H1 (cell line): ENCODE data around the gene PRLHR. TPM values are rescaled to one million over a fixed set of nuclear protein-coding genes. Genes with fewer than 3 reads are reported as not detected.
A peak's percentile ranks its signal among the peaks of the same experiment; 100 is the strongest.

Source experiments
- CTCF ChIA-PET: fragments of 300-600 bp; sonication (Branson Sonifier 250); formaldehyde crosslinking; loops from one replicate; lab custom pipeline; 2021; ENCODE audit not compliant: partially characterized antibody; lab: Charles Lee
- POLR2A ChIA-PET: fragments of 300-600 bp; sonication (Branson Sonifier 250); formaldehyde crosslinking; loops from one replicate; lab custom pipeline; 2021; ENCODE audit warnings: inconsistent platforms; ENCODE audit not compliant: partially characterized antibody; lab: Charles Lee
- DNase-seq, 2 experiments: peaks; one replicate each; pipeline versions ENCODE4 v3.0.0 to v3.0.0-alpha.2; 2010 to 2022; ENCODE audit warnings: low spot score in 2 of 2, low read depth in 1 of 2, mixed read lengths in 1 of 2
- FAIRE-seq: peaks from 2 replicates; lab custom pipeline; 2011; peaks lifted over from hg19 to GRCh38; lab: Jason Lieb, UNC
- H2AFZ ChIP-seq: 2 replicates; pipeline ENCODE4 v1.8.1; 2012; ENCODE audit warnings: low read length, inconsistent platforms
- H2AK5ac ChIP-seq: 2 replicates; pipeline ENCODE4 v1.6.1; 2013; ENCODE audit warnings: low read depth, low read length
- H2BK120ac ChIP-seq: replicated peaks from 2 replicates; pipeline ENCODE3; 2013; ENCODE audit warnings: low read depth, low read length, inconsistent platforms
- H2BK12ac ChIP-seq: 2 replicates; pipeline ENCODE4 v1.6.1; 2013; ENCODE audit warnings: low read depth, low read length
- H2BK15ac ChIP-seq: 2 replicates; pipeline ENCODE4 v1.6.1; 2013; ENCODE audit warnings: low read length
- H2BK20ac ChIP-seq: 2 replicates; pipeline ENCODE4 v1.6.1; 2013; ENCODE audit warnings: low read length
- H2BK5ac ChIP-seq: 2 replicates; pipeline ENCODE4 v1.6.1; 2013; ENCODE audit warnings: low read depth, low read length
- H3K14ac ChIP-seq: 2 replicates; pipeline ENCODE4 v1.6.1; 2013; ENCODE audit warnings: inconsistent platforms; ENCODE audit not compliant: insufficient read length
- H3K18ac ChIP-seq: 2 replicates; pipeline ENCODE4 v1.6.1; 2013; ENCODE audit warnings: low read length; ENCODE audit errors: extremely low read depth
- H3K23ac ChIP-seq: 2 replicates; pipeline ENCODE4 v1.6.1; 2013; ENCODE audit warnings: inconsistent platforms; ENCODE audit not compliant: insufficient read length
- H3K23me2 ChIP-seq: 2 replicates; pipeline ENCODE4 v1.6.1; 2013; ENCODE audit warnings: low read depth, low read length
- H3K27ac ChIP-seq: 2 replicates; pipeline ENCODE4 v1.6.1; 2011; ENCODE audit warnings: low read depth, low read length, inconsistent platforms
- H3K27me3 ChIP-seq, 4 experiments: replicated peaks in 1 of 4; 1 replicate in 1 of 4; 2 replicates in 3 of 4; pipeline versions ENCODE4 v1.6.1 to v1.8.1; 2011 to 2013; ENCODE audit warnings: low read length in 3 of 4, mild to moderate bottlenecking in 3 of 4, inconsistent platforms in 2 of 4, mixed read lengths in 2 of 4, moderate library complexity in 1 of 4; ENCODE audit not compliant: control insufficient read depth in 3 of 4, insufficient read depth in 3 of 4; ENCODE audit errors: extremely low read depth in 1 of 4
- H3K36me3 ChIP-seq, 4 experiments: 2 replicates each; pipeline versions ENCODE4 v1.6.1 to v1.8.1; 2011 to 2013; ENCODE audit warnings: mild to moderate bottlenecking in 4 of 4, low read length in 3 of 4, moderate library complexity in 2 of 4, control low read depth in 1 of 4, inconsistent platforms in 1 of 4; ENCODE audit not compliant: insufficient read depth in 4 of 4, control insufficient read depth in 2 of 4
- H3K4ac ChIP-seq: replicated peaks from 2 replicates; pipeline ENCODE3; 2013; ENCODE audit warnings: low read length, low read depth, mixed read lengths, inconsistent platforms; ENCODE audit not compliant: insufficient read length
- H3K4me1 ChIP-seq, 4 experiments: replicated peaks in 1 of 4; 1 replicate in 1 of 4; 2 replicates in 3 of 4; pipeline versions ENCODE4 v1.6.1 to v1.8.1; 2011 to 2013; ENCODE audit warnings: low read length in 3 of 4, inconsistent platforms in 2 of 4, mixed read lengths in 1 of 4; ENCODE audit not compliant: insufficient read depth in 4 of 4, control insufficient read depth in 3 of 4
- H3K4me2 ChIP-seq, 2 experiments: 2 replicates each; pipeline versions ENCODE4 v1.6.1 to v1.8.1; 2011 to 2013; ENCODE audit warnings: low read depth in 2 of 2, low read length in 2 of 2, control low read depth in 1 of 2, inconsistent platforms in 1 of 2, mild to moderate bottlenecking in 1 of 2; ENCODE audit not compliant: insufficient read depth in 1 of 2
- H3K4me3 ChIP-seq, 4 experiments: fragments of 200-600, 300-600 bp in 1 of 4; sonication (generic), shearing (Covaris generic), sonication (Bioruptor Twin) in 1 of 4; 2 replicates each; pipeline versions ENCODE4 v1.5.1 to v1.8.1; 2011 to 2016; ENCODE audit warnings: low read length in 4 of 4, low read depth in 3 of 4, control low read depth in 2 of 4, inconsistent platforms in 2 of 4, mild to moderate bottlenecking in 2 of 4, mixed read lengths in 1 of 4, moderate library complexity in 1 of 4; ENCODE audit not compliant: insufficient read depth in 2 of 4; ENCODE audit errors: extremely low read depth in 1 of 4
- H3K56ac ChIP-seq: replicated peaks from 2 replicates; pipeline ENCODE3; 2013; ENCODE audit warnings: low read depth, mild to moderate bottlenecking, mixed read lengths, low read length, inconsistent platforms; ENCODE audit not compliant: insufficient read length
- H3K79me1 ChIP-seq: 2 replicates; pipeline ENCODE4 v1.6.1; 2013; ENCODE audit warnings: low read depth, low read length, control low read depth
- H3K79me2 ChIP-seq, 2 experiments: 2 replicates each; pipeline versions ENCODE4 v1.6.1 to v1.8.1; 2012 to 2013; ENCODE audit warnings: low read length in 2 of 2, mild to moderate bottlenecking in 2 of 2, inconsistent platforms in 1 of 2; ENCODE audit not compliant: insufficient read depth in 2 of 2, control insufficient read depth in 1 of 2
- H3K9ac ChIP-seq, 4 experiments: replicated peaks in 1 of 4; 1 replicate in 1 of 4; 2 replicates in 3 of 4; pipeline versions ENCODE4 v1.6.1 to v1.8.1; 2011 to 2013; ENCODE audit warnings: low read depth in 3 of 4, low read length in 3 of 4, control low read depth in 2 of 4, mild to moderate bottlenecking in 2 of 4, moderate library complexity in 2 of 4, inconsistent platforms in 1 of 4; ENCODE audit errors: extremely low read depth in 1 of 4
- H3K9me3 ChIP-seq, 2 experiments: 2 replicates each; pipeline versions ENCODE4 v1.6.1 to v1.8.1; 2012 to 2013; ENCODE audit warnings: mild to moderate bottlenecking in 2 of 2, moderate library complexity in 2 of 2, control low read depth in 1 of 2, inconsistent platforms in 1 of 2, low read depth in 1 of 2, low read length in 1 of 2, mixed read lengths in 1 of 2; ENCODE audit not compliant: insufficient read depth in 2 of 2
- H4K20me1 ChIP-seq, 2 experiments: replicated peaks in 1 of 2; 2 replicates each; pipeline versions ENCODE3 to v1.8.1; 2011 to 2013; ENCODE audit warnings: inconsistent platforms in 2 of 2, low read length in 2 of 2, mild to moderate bottlenecking in 1 of 2; ENCODE audit not compliant: insufficient read depth in 2 of 2, control insufficient read depth in 1 of 2
- H4K5ac ChIP-seq: 2 replicates; pipeline ENCODE4 v1.6.1; 2013; ENCODE audit warnings: low read length, low read depth, mixed read lengths, inconsistent platforms; ENCODE audit not compliant: insufficient read length
- H4K8ac ChIP-seq: 2 replicates; pipeline ENCODE4 v1.8.0; 2013; ENCODE audit warnings: mild to moderate bottlenecking, moderate library complexity, low read length, inconsistent platforms; ENCODE audit not compliant: insufficient read depth; ENCODE audit errors: extremely low read depth
- H4K91ac ChIP-seq: replicated peaks from 2 replicates; pipeline ENCODE3; 2013; ENCODE audit warnings: low read length, mixed read lengths, inconsistent platforms; ENCODE audit not compliant: insufficient read length
- ASH2L ChIP-seq: fragments of 200-600, 300-600 bp; sonication (generic); IDR thresholded peaks from one replicate; pipeline ENCODE4 v1.7.1; 2017; ENCODE audit warnings: low read length
- BACH1 ChIP-seq: IDR thresholded peaks from 2 replicates; pipeline ENCODE4 v1.6.1; 2012; ENCODE audit warnings: low read length, improper control_type of control experiment
- CREB1 ChIP-seq: IDR thresholded peaks from 2 replicates; pipeline ENCODE4 v1.6.1; 2012; ENCODE audit warnings: inconsistent platforms
- CTBP2 ChIP-seq: IDR thresholded peaks from 2 replicates; pipeline ENCODE4 v1.7.0; 2011; ENCODE audit warnings: borderline replicate concordance, mild to moderate bottlenecking, moderate library complexity, mixed read lengths, low read length; ENCODE audit not compliant: insufficient read depth, insufficient read length
- FOSL1 ChIP-seq: IDR thresholded peaks from 2 replicates; pipeline ENCODE4 v1.6.1; 2011; ENCODE audit warnings: mild to moderate bottlenecking, low read depth, low read length, moderate library complexity; ENCODE audit not compliant: insufficient read depth
- KDM4A ChIP-seq: IDR thresholded peaks from one replicate; pipeline ENCODE4 v1.7.1; 2012; ENCODE audit warnings: low read depth, mild to moderate bottlenecking, moderate library complexity, low read length, inconsistent platforms; ENCODE audit not compliant: severe bottlenecking
- POLR2AphosphoS5 ChIP-seq: IDR thresholded peaks from 2 replicates; pipeline ENCODE4 v1.6.1; 2011; ENCODE audit warnings: low read depth, low read length
- SUZ12 ChIP-seq: fragments of 200-600 bp; sonication (generic); IDR thresholded peaks from 2 replicates; pipeline ENCODE4 v1.6.1; 2012; ENCODE audit warnings: mild to moderate bottlenecking, inconsistent platforms, low read length, moderate library complexity, mixed read lengths
- TAF7 ChIP-seq: optimal IDR thresholded peaks from 2 replicates; pipeline ENCODE3; 2011; ENCODE audit warnings: low read depth, mild to moderate bottlenecking, inconsistent platforms, low read length, moderate library complexity, borderline replicate concordance
- WGBS, 2 experiments: shearing (Covaris generic) in 1 of 2; methylation state at CpG; one replicate each; pipeline versions ENCODE4 v1.1.6 to v1.1.7; 2013 to 2015; ENCODE audit warnings: low lambda C conversion rate in 2 of 2, mixed read lengths in 2 of 2, inconsistent platforms in 1 of 2, low coverage in 1 of 2, missing lambda C conversion rate in 1 of 2; ENCODE audit not compliant: insufficient replicate concordance in 2 of 2, insufficient coverage in 1 of 2, insufficient read length in 1 of 2; ENCODE audit errors: extremely low coverage in 1 of 2, missing lambda C conversion rate in 1 of 2; 5-methylcytosine and 5-hydroxymethylcytosine counted together
- polyA plus RNA-seq, 7 experiments: library from polyadenylated mRNA; depleted of rRNA in 3 of 7; stranded (reverse) in 5 of 7; unstranded in 2 of 7; fragments of >200 nt in 5 of 7; fragments of 200-250 nt in 2 of 7; gene quantifications; 1 replicate in 5 of 7; 2 replicates in 1 of 7; 4 replicates in 1 of 7; pipeline versions ENCODE4 v1.2.1 to v1.2.3, GENCODE V29; 2011 to 2013; ENCODE audit warnings: missing spikeins in 2 of 7, mixed read lengths in 2 of 7
- total RNA-seq: library from RNA; stranded (reverse); fragmentation: NEBNext Ultra II Directional; extraction: Animal tissue kit (Norgen Biotek cat#: 25700); gene quantifications from 2 replicates; pipeline ENCODE4 v1.2.1, GENCODE V29; 2021

Gene PRLHR
- total and polyA plus RNA-seq, 2 of the 8 experiments (the other 6 are each of a cell fraction or from before 2014, with no cell fraction given) = not detected

GRCh38 chr10:118596426-118597124 is 1.1 kb upstream of the PRLHR start:
- Histone ChIP-seq H3K36me3 (no peaks in the 10 kb centered on the region), H3K9ac (no peak overlapping the region), H2BK12ac (no peak overlapping the region), H4K8ac (no peak overlapping the region), H3K4ac (no peak overlapping the region), H4K20me1 (peaks cover 2 to 7% of the 10 kb centered on the region in 2 experiments), H3K27me3 (peaks cover 17 to 41% (median 33%) of the 10 kb centered on the region in 4 experiments), H3K23me2 (peaks cover 12% of the 10 kb centered on the region; the same call in 1 of the 2 replicates), H3K79me2 (no peaks in the 10 kb centered on the region), H2AFZ (no peak overlapping the region), H2AK5ac (no peak overlapping the region), H3K14ac (no peak overlapping the region), H3K9me3 (no peaks in the 10 kb centered on the region; a peak in 1 of 4 replicates), H2BK15ac (no peak overlapping the region; the same call in 1 of the 2 replicates), H4K5ac (no peak overlapping the region), H2BK120ac (no peak overlapping the region), H4K91ac (no peak overlapping the region), H3K79me1 (no peaks in the 10 kb centered on the region), H3K4me1 (peaks cover 0 to 17% (median 12%) of the 10 kb centered on the region in 4 experiments; a peak in 5 of 7 replicates), H3K56ac (no peak overlapping the region), H3K27ac (no peak overlapping the region), H2BK5ac (no peak overlapping the region), H2BK20ac (no peak overlapping the region), H3K23ac (no peak overlapping the region), H3K4me2 (peak overlapping the region; percentile 91 to 93), H3K18ac (no peak overlapping the region), H3K4me3 (peak overlapping the region; percentile 27 to 68 (median 58); a peak in 7 of 8 replicates)
- POLR2A ChIA-PET = interaction anchor here (1.0 to 1.2 kb wide), 3 partner anchors 18 to 158 kb away, joined by 3 to 7 read pairs (median 3); partner anchors contain the start of gene CACUL1
- WGBS, 2 experiments = 5% methylated on average over 16 of the region's 16 CpGs; no CpG with 5 or more reads in 1 of the 2 experiments
- TF ChIP-seq TAF7 (peak; percentile 0), FOSL1 (no peak), CREB1 (no peak), BACH1 (no peak), CTBP2 (no peak), ASH2L (no peak), POLR2AphosphoS5 (no peak), SUZ12 (no peak), KDM4A (peak; percentile 11)
- CTCF ChIA-PET = interaction anchor here (0.7 to 2.4 kb wide), 22 partner anchors 9 to 158 kb away, joined by 3 to 10 read pairs (median 5); partner anchors contain the start of gene CACUL1
- peak; percentile 7 for FAIRE-seq
- DNase-seq = no peak
